Measurements from ENCODE around the gene C16orf89.
"Not testable (repeated sequence)": the region's sequence is repeated elsewhere in the genome, so short reads cannot be mapped to it uniquely, and the experiment has no call there.

The C16orf89 gene

GRCh38 chr16:5088936-5089335 is 23.2 kb upstream of the C16orf89 start:
- H2BK15ac ChIP-seq (ENCODE audit: low read depth, poor library complexity, severe bottlenecking); H2AK5ac ChIP-seq (ENCODE audit: low read length, severe bottlenecking); H3K14ac ChIP-seq (ENCODE audit: low read length in 2 of 2); H3K9me3 ChIP-seq (ENCODE audit: control insufficient read depth, low read length); H3K27ac ChIP-seq (ENCODE audit: low read length, poor library complexity, severe bottlenecking); H3K18ac ChIP-seq (ENCODE audit: low read depth in 1 of 2, low read length in 2 of 2); H3K9ac ChIP-seq (ENCODE audit: low read length); H3K27me3 ChIP-seq (ENCODE audit: control insufficient read depth in 1 of 2, insufficient read depth in 1 of 2, low read length in 2 of 2); H4K8ac ChIP-seq (ENCODE audit: low read length); H3K4me3 ChIP-seq (ENCODE audit: insufficient read depth in 1 of 2, low read depth in 1 of 2, low read length in 2 of 2); H3K4me2 ChIP-seq (ENCODE audit: low read length, poor library complexity, severe bottlenecking); H3K4me1 ChIP-seq (ENCODE audit: control insufficient read depth, insufficient read depth, low read depth, low read length); H2BK12ac ChIP-seq (ENCODE audit: low read length in 2 of 2); H3K79me1 ChIP-seq (replicated peaks; ENCODE audit: low read length, poor library complexity, severe bottlenecking); H2BK120ac ChIP-seq (ENCODE audit: low read depth, low read length); H2BK5ac ChIP-seq (ENCODE audit: low read depth, low read length, poor library complexity, severe bottlenecking); H3K4ac ChIP-seq (ENCODE audit: low read depth in 1 of 2, low read length in 2 of 2); H3K23ac ChIP-seq (ENCODE audit: low read length in 2 of 2); H2AFZ ChIP-seq (ENCODE audit: low read depth, low read length); DNase-seq; H4K91ac ChIP-seq (ENCODE audit: low read length): not testable (repeated sequence)
- peaks cover 28 to 39% of the 10 kb centered on the region in 2 experiments for H3K36me3 ChIP-seq (ENCODE audit: control insufficient read depth in 1 of 2, insufficient read depth in 2 of 2, low read depth in 1 of 2, low read length in 2 of 2)
- 97% methylated on average over 16 of the region's 17 CpGs for WGBS

- not testable (repeated sequence) for H2BK5ac ChIP-seq (ENCODE audit: low read depth, low read length, poor library complexity, severe bottlenecking); H3K9ac ChIP-seq (ENCODE audit: low read length); H3K27me3 ChIP-seq (ENCODE audit: control insufficient read depth in 1 of 2, insufficient read depth in 1 of 2, low read length in 2 of 2); H3K4me2 ChIP-seq (ENCODE audit: low read length, poor library complexity, severe bottlenecking); H2AK5ac ChIP-seq (ENCODE audit: low read length, severe bottlenecking); H2BK12ac ChIP-seq (ENCODE audit: low read length in 2 of 2); H3K14ac ChIP-seq (ENCODE audit: low read length in 2 of 2); H3K23ac ChIP-seq (ENCODE audit: low read length in 2 of 2); H3K4me1 ChIP-seq (ENCODE audit: control insufficient read depth, insufficient read depth, low read depth, low read length); H3K27ac ChIP-seq (ENCODE audit: low read length, poor library complexity, severe bottlenecking); H4K91ac ChIP-seq (ENCODE audit: low read length); H3K4me3 ChIP-seq (ENCODE audit: insufficient read depth in 1 of 2, low read depth in 1 of 2, low read length in 2 of 2); H2BK120ac ChIP-seq (ENCODE audit: low read depth, low read length); H3K18ac ChIP-seq (ENCODE audit: low read depth in 1 of 2, low read length in 2 of 2); H3K9me3 ChIP-seq (ENCODE audit: control insufficient read depth, low read length); H2BK15ac ChIP-seq (ENCODE audit: low read depth, poor library complexity, severe bottlenecking); H2AFZ ChIP-seq (ENCODE audit: low read depth, low read length); H3K4ac ChIP-seq (ENCODE audit: low read depth in 1 of 2, low read length in 2 of 2); H3K79me1 ChIP-seq (replicated peaks; ENCODE audit: low read length, poor library complexity, severe bottlenecking); H4K8ac ChIP-seq (ENCODE audit: low read length); DNase-seq
- 98% methylated on average over 18 of the region's 18 CpGs for WGBS
- H3K36me3 ChIP-seq (ENCODE audit: control insufficient read depth in 1 of 2, insufficient read depth in 2 of 2, low read depth in 1 of 2, low read length in 2 of 2): peaks cover 28 to 46% of the 10 kb centered on the region in 2 experiments
Measured at GRCh38 chr16:5088086-5088790, 22.5 kb upstream of the C16orf89 start.

GRCh38 chr16:5085716-5086115 is 20.0 kb upstream of the C16orf89 start:
- not testable (repeated sequence) for H2BK5ac ChIP-seq (ENCODE audit: low read depth, low read length, poor library complexity, severe bottlenecking); H2BK12ac ChIP-seq (ENCODE audit: low read length in 2 of 2); H3K4ac ChIP-seq (ENCODE audit: low read depth in 1 of 2, low read length in 2 of 2); H2AK5ac ChIP-seq (ENCODE audit: low read length, severe bottlenecking); H3K9me3 ChIP-seq (ENCODE audit: control insufficient read depth, low read length); H3K23ac ChIP-seq (ENCODE audit: low read length in 2 of 2); H4K8ac ChIP-seq (ENCODE audit: low read length); H3K79me1 ChIP-seq (replicated peaks; ENCODE audit: low read length, poor library complexity, severe bottlenecking); H3K4me1 ChIP-seq (ENCODE audit: control insufficient read depth, insufficient read depth, low read depth, low read length); H4K91ac ChIP-seq (ENCODE audit: low read length); H2BK120ac ChIP-seq (ENCODE audit: low read depth, low read length); H3K4me3 ChIP-seq (ENCODE audit: insufficient read depth in 1 of 2, low read depth in 1 of 2, low read length in 2 of 2); H3K27me3 ChIP-seq (ENCODE audit: control insufficient read depth in 1 of 2, insufficient read depth in 1 of 2, low read length in 2 of 2); H2BK15ac ChIP-seq (ENCODE audit: low read depth, poor library complexity, severe bottlenecking); H3K4me2 ChIP-seq (ENCODE audit: low read length, poor library complexity, severe bottlenecking); H3K9ac ChIP-seq (ENCODE audit: low read length); H3K27ac ChIP-seq (ENCODE audit: low read length, poor library complexity, severe bottlenecking); H3K18ac ChIP-seq (ENCODE audit: low read depth in 1 of 2, low read length in 2 of 2); DNase-seq; H3K14ac ChIP-seq (ENCODE audit: low read length in 2 of 2); H2AFZ ChIP-seq (ENCODE audit: low read depth, low read length)
- H3K36me3 ChIP-seq (ENCODE audit: control insufficient read depth in 1 of 2, insufficient read depth in 2 of 2, low read depth in 1 of 2, low read length in 2 of 2): peaks cover 35 to 64% of the 10 kb centered on the region in 2 experiments
- WGBS: 94% methylated on average over 9 of the region's 11 CpGs

- H3K27ac ChIP-seq (ENCODE audit: low read length, poor library complexity, severe bottlenecking); H4K8ac ChIP-seq (ENCODE audit: low read length); H2AK5ac ChIP-seq (ENCODE audit: low read length, severe bottlenecking); H2BK12ac ChIP-seq (ENCODE audit: low read length in 2 of 2); H3K18ac ChIP-seq (ENCODE audit: low read depth in 1 of 2, low read length in 2 of 2); H3K9me3 ChIP-seq (ENCODE audit: control insufficient read depth, low read length); H3K4me3 ChIP-seq (ENCODE audit: insufficient read depth in 1 of 2, low read depth in 1 of 2, low read length in 2 of 2); H3K14ac ChIP-seq (ENCODE audit: low read length in 2 of 2); H3K4ac ChIP-seq (ENCODE audit: low read depth in 1 of 2, low read length in 2 of 2); H3K27me3 ChIP-seq (ENCODE audit: control insufficient read depth in 1 of 2, insufficient read depth in 1 of 2, low read length in 2 of 2); H3K79me1 ChIP-seq (replicated peaks; ENCODE audit: low read length, poor library complexity, severe bottlenecking); H2BK5ac ChIP-seq (ENCODE audit: low read depth, low read length, poor library complexity, severe bottlenecking); H4K91ac ChIP-seq (ENCODE audit: low read length); H3K23ac ChIP-seq (ENCODE audit: low read length in 2 of 2); H3K4me2 ChIP-seq (ENCODE audit: low read length, poor library complexity, severe bottlenecking); H3K4me1 ChIP-seq (ENCODE audit: control insufficient read depth, insufficient read depth, low read depth, low read length); H2BK15ac ChIP-seq (ENCODE audit: low read depth, poor library complexity, severe bottlenecking); H2AFZ ChIP-seq (ENCODE audit: low read depth, low read length); H2BK120ac ChIP-seq (ENCODE audit: low read depth, low read length); H3K9ac ChIP-seq (ENCODE audit: low read length): not testable (repeated sequence)
- DNase-seq: peak; percentile 66
- 60% methylated on average over 10 of the region's 10 CpGs for WGBS
- peaks cover 32 to 64% of the 10 kb centered on the region in 2 experiments for H3K36me3 ChIP-seq (ENCODE audit: control insufficient read depth in 1 of 2, insufficient read depth in 2 of 2, low read depth in 1 of 2, low read length in 2 of 2)
Measured at GRCh38 chr16:5084802-5085201, 19.0 kb upstream of the C16orf89 start.

Measured in mesenchymal stem cell (in vitro differentiated cells and primary cell).